Measurements from ENCODE around the gene PCSK4.

Gene PCSK4

DNA sequence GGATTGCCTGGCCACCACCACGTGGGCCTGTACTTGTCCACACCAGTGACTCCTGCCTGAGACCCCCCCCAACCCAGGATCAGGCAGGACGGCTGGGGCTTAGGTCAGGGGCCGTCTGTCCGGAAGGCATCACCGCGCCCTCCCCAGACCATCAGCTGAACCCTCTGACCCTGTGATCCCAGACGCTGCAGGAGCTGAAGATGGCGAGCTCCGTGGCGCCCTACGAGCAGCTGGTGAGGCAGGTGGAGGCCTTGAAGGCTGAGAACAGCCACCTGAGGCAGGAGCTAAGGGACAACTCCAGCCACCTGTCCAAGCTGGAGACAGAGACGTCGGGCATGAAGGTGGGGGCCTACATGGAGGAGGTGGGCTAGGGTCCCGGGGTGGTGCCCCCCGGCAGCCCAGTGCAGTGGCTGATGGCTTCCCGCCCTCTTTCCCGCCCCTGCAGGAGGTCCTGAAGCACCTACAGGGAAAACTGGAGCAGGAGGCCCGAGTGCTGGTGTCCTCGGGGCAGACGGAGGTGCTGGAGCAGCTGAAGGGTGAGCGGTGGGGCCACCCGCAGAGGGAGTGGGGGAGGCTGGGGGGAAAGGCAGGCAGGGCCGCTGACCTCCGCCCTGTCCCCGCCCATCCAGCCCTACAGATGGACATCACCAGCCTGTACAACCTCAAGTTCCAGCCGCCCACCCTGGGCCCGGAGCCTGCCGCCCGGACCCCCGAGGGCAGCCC lies 37.2 kb downstream of the PCSK4 start:
- TF ChIP-seq, protein P1, sequence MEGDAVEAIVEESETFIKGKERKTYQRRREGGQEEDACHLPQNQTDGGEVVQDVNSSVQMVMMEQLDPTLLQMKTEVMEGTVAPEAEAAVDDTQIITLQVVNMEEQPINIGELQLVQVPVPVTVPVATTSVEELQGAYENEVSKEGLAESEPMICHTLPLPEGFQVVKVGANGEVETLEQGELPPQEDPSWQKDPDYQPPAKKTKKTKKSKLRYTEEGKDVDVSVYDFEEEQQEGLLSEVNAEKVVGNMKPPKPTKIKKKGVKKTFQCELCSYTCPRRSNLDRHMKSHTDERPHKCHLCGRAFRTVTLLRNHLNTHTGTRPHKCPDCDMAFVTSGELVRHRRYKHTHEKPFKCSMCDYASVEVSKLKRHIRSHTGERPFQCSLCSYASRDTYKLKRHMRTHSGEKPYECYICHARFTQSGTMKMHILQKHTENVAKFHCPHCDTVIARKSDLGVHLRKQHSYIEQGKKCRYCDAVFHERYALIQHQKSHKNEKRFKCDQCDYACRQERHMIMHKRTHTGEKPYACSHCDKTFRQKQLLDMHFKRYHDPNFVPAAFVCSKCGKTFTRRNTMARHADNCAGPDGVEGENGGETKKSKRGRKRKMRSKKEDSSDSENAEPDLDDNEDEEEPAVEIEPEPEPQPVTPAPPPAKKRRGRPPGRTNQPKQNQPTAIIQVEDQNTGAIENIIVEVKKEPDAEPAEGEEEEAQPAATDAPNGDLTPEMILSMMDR (IDR thresholded peaks at IDR 0.05; ENCODE audit: extremely low read depth, insufficient read depth, missing control alignments), result no peak
- DNase-seq (ENCODE audit: low spot score), result no peak
- in situ Hi-C loops (cut with MboI; ENCODE audit: low pct_unique_long_range_greater_than_20kb, low sequenced_read_pairs, unreplicated experiment), result no loop called here

DNA sequence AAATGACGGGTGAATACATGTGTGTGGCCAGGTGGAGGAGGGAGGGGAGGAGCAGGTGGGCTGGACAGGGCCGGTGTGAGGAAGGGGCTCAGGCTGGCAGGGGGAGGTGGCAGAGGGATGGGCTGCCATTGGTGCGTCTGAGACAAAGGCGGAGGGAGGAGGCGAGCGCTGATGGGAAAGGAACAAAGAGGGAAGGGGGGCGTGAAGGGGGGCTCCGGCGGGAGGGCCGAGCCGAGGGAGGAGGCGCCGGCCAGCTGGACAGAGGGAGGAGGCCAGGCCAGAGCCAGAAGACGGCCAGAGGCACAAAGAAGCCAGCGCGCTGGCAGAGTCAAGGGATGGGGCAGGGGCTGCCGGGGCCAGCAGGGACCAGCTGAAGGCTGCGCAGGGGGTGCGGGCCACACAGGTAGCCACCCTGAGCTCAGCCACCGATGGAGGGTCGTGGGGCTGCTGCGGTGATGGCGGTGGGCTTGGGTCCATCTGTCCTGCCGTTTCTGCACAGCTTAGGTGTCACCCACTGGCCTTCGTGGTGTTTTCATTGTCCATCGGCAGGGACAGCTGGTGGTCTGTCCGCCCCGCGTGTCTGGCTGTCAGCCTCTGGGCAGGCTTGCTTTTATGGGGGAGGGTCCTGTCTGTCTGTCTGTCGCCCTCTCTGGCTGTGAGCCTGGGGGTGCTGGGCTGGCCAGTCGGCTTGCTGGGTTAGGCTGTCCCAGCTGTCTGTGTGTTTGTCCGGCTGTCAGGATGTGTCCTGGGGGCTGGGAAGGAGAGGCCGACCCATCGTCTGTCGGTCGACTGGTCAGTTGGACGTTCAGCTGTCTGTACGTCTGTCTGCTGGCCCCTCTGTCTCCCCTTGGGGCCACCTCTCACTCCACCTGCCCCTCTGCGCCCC lies 38.0 kb downstream of the PCSK4 start:
- in situ Hi-C loops (cut with MboI; ENCODE audit: low pct_unique_long_range_greater_than_20kb, low sequenced_read_pairs, unreplicated experiment), result no loop called here
- DNase-seq (ENCODE audit: low spot score), result no peak
- TF ChIP-seq, protein P1 (IDR thresholded peaks at IDR 0.05; ENCODE audit: extremely low read depth, insufficient read depth, missing control alignments), result no peak

DNA sequence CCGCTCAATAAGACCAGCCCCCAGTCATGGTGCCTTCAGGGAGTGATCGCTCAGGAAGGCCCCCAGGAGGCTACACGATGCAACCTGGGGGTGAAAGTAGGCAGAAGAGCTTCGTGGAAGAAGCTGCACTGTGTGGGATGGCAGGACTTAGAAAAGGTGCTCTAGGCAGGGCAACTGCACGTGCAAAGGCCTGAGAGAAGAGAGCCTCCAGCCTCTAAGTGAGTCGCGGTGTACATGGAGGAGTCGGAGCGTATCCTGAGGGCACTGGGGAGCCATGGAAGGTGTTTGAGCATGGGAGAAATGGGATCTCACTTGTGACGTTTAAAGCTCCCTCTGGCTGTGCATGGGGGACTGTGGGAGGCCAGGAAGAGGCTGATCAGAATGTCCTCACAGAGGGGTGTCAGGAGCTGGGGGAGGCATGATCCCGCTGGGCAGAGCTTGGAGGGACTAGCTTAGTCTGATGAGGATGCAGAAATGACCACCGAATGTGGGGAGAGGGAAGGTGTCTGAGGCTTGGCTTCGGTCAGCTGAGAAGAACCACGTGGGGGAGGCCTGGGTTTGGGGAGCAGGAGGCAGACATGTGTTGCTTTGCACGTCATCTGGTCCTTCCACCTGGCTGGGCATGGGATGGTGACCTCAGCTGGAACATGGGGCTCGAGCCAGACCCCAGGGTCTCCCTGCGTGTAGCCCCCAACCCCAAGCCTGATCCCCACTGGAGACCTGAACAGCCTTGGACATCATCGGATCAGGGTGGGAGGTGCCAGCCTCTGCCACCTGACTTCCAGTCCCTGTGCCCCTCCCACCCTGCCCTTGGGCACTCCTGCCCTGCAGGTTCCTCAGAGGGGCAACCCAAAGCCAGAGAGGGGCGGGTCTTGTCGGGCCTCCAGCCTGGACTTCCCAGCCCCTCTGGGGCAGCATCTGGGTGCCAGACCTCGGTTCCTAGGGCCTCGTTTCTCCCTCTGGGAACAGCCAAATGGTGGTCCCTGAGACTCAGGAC lies 39.1 kb downstream of the PCSK4 start:
- in situ Hi-C loops (cut with MboI; ENCODE audit: low pct_unique_long_range_greater_than_20kb, low sequenced_read_pairs, unreplicated experiment), result no loop called here
- no peak for DNase-seq (ENCODE audit: low spot score)
- TF ChIP-seq, protein P1 (IDR thresholded peaks at IDR 0.05; ENCODE audit: extremely low read depth, insufficient read depth, missing control alignments), result no peak

DNA sequence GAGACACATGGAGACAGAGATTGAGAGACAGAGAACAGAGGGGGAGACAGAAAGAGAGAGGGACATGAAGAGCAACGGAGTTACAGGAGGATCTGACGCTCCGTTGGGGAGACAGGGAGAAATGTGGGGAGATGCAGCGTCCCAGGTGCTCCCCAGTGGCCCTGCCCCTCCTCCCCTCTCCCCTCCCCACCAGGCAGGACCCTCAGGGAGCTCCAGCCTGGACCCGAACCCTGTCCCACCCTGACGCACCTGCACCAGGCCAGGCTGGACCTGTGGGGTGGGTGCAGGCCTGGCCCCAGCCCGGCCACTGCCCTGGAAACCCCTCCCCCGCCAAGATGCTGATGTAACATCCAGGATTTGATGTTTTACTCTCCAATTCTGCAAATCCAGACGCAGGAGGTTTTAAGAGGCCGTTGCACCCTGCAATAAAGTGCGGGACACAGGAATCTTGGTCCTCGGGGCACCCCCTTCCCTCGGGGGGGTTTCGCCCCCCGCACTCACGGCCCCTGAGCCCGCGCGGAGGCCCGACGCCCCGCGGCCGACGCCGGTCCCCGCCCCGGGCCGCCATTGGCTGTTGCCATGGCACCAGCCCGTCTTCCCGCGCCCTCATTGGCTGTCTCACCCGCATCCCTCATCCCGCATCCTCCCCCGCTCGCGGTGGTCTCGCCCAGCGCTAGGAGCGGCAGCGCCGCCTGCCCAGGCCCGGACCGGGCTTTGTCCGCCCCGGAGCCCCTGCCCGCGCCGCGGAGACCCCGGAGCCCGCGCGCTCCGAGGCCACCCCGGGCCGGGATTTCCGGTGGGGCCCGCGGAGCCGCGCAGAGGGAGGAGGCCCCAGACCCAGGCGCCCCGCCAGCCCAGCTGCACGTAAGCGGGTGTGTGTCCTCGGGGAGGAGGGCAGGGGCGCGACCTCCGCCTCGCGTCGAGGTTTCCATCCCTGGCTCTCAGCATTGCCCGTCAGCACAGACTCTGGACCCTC lies 40.4 kb downstream of the PCSK4 start, which contains the start of gene APC2:
Gene APC2, plus strand, starts transcription at position 655 of the 976 bp plus-strand sequence. CDS start 2,881 bp downstream, outside the sequence.
- DNase-seq (ENCODE audit: low spot score), result peak; percentile 83
- TF ChIP-seq, protein P1 (IDR thresholded peaks at IDR 0.05; ENCODE audit: extremely low read depth, insufficient read depth, missing control alignments), result no peak
- in situ Hi-C loops (cut with MboI; ENCODE audit: low pct_unique_long_range_greater_than_20kb, low sequenced_read_pairs, unreplicated experiment), result no loop called here

DNA sequence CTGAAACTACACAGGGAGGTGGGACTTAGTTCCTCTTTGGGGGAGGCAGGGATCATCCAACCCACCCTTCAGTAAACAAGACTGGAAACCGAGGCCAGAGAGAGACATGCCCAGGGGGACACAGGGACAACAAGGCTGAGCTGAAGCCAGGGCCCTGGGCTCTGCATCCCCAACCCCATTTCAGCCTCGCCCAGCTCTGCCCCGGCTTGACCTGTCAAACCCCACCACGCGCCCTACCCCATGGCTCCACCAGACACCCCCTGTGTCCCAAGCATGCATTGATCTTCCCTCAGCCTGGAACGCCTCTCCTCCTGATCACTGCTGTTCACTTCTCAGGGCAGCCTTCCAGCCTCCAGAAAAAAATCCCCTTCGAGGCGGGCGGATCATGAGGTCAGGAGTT lies 42.2 kb downstream of the PCSK4 start:
- in situ Hi-C loops (cut with MboI; ENCODE audit: low pct_unique_long_range_greater_than_20kb, low sequenced_read_pairs, unreplicated experiment), result no loop called here
- DNase-seq (ENCODE audit: low spot score), result no peak
- TF ChIP-seq, protein P1 (IDR thresholded peaks at IDR 0.05; ENCODE audit: extremely low read depth, insufficient read depth, missing control alignments), result no peak
